Type B pancreatic cell (in vitro differentiated cells): Measurements from ENCODE around the gene AGXT. TPM values are rescaled to one million over a fixed set of nuclear protein-coding genes. Genes with fewer than 3 reads are reported as not detected.

Experiments
- DNase-seq: peaks from one replicate; pipeline ENCODE4 v3.0.0; 2021; ENCODE audit warnings: mixed read lengths; ENCODE audit not compliant: unreplicated experiment; ENCODE audit errors: extremely low spot score
- H3K27ac Mint-ChIP-seq: 2 replicates; pipeline ENCODE4 v1.8.0; 2021; ENCODE audit warnings: mild to moderate bottlenecking, mixed read lengths
- H3K27me3 Mint-ChIP-seq: 2 replicates; pipeline ENCODE4 v1.8.0; 2021; ENCODE audit warnings: mixed read lengths
- H3K36me3 Mint-ChIP-seq: 2 replicates; pipeline ENCODE4 v1.8.0; 2021; ENCODE audit warnings: mixed read lengths
- H3K4me1 Mint-ChIP-seq: one replicate; pipeline ENCODE4 v1.8.0; 2021; ENCODE audit warnings: mixed read lengths; ENCODE audit not compliant: unreplicated experiment
- H3K4me3 Mint-ChIP-seq: 2 replicates; pipeline ENCODE4 v1.8.0; 2021; ENCODE audit warnings: mild to moderate bottlenecking, mixed read lengths
- H3K9me3 Mint-ChIP-seq: 2 replicates; pipeline ENCODE4 v1.8.0; 2021; ENCODE audit warnings: mixed read lengths
- CTCF ChIP-seq: fragments of 200-600 bp; sonication (generic); conservative IDR thresholded peaks from 2 replicates; pipeline ENCODE4 v1.5.0; 2021; ENCODE audit warnings: antibody characterized with exemption, mild to moderate bottlenecking
- total RNA-seq: library from RNA; stranded (reverse); gene quantifications from 2 replicates; pipeline ENCODE4 v1.2.1, GENCODE V29; 2021; ENCODE audit warnings: low replicate concordance

The AGXT gene
- total RNA-seq, 1 donor from 2014 or later, result 0.51 TPM

DNA sequence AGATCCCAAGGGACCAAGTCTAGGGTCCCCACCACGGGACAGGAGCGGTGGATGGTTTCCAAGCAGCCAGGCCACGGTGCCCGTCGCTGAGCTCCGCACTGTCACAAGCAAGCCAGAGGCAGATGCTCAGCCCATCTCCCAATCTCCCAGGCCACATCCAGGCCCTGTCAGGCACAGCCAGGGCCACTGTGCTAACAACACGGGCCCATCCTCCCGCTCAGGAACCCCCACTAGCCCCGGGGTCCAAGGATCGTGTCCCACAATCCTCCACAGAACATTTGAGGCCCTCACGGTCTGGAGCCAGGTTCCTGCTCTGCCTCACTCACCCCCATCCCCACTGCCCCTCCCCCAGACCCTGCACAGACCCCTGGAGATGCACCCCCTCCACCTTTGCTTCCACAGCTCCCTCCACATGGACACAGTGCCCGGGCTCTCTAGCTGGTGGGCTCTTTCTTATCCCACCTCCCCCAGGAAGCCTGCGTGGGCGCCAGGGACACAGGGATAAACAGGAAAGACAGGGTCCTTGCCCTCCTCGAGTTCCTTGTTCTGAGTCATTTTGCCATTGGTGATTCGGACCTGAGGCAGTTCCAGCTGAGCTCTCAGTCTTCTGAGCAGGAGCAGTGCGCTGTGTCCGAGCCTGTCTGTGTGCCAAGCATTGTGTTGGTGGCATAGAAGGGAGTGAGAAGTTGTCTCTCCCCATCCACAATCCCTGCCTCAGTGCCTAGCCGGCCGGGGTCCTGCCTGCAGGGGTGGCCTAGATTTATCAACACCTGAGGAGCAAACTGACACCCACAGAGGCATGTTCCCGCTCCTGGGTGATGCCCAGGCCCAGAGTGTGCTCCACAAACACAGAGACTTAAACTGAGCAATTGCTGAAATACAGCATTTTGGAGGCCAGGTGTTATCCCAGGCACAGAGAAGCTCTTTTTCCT, 44.5 kb downstream of the AGXT start:
- DNase-seq, result no peak
- Mint-ChIP-seq H3K36me3 (no peaks in the 10 kb centered on the region), H3K27ac (no peak overlapping the region), H3K4me3 (no peak overlapping the region), H3K9me3 (no peaks in the 10 kb centered on the region), H3K4me1 (peaks cover 21% of the 10 kb centered on the region), H3K27me3 (peaks cover 3% of the 10 kb centered on the region)
- no peak for TF ChIP-seq CTCF

GRCh38 chr2:240913810-240914644, 45.4 kb downstream of the AGXT start:
- DNase-seq, result peak; percentile 88
- Mint-ChIP-seq H3K4me3 (no peak overlapping the region), H3K27ac (no peak overlapping the region), H3K36me3 (no peaks in the 10 kb centered on the region), H3K4me1 (peaks cover 21% of the 10 kb centered on the region), H3K27me3 (peaks cover 3% of the 10 kb centered on the region), H3K9me3 (no peaks in the 10 kb centered on the region)
- peak; percentile 97 for TF ChIP-seq CTCF

- Mint-ChIP-seq H3K36me3 (no peaks in the 10 kb centered on the region), H3K27me3 (peaks cover 3% of the 10 kb centered on the region)
- peak; percentile 45 for TF ChIP-seq CTCF
Observed at GRCh38 chr2:240914645-240915525, 46.3 kb downstream of the AGXT start.

GRCh38 chr2:240915526-240916341, 47.1 kb downstream of the AGXT start:
- Mint-ChIP-seq H3K27ac (no peak overlapping the region), H3K4me1 (peaks cover 16% of the 10 kb centered on the region), H3K9me3 (no peaks in the 10 kb centered on the region), H3K4me3 (no peak overlapping the region), H3K27me3 (peaks cover 3% of the 10 kb centered on the region), H3K36me3 (no peaks in the 10 kb centered on the region)
- no peak for DNase-seq
- no peak for TF ChIP-seq CTCF

More at GRCh38 chr2:240914645-240915525, 46.3 kb downstream of the AGXT start:
- Mint-ChIP-seq H3K27ac (no peak overlapping the region), H3K4me1 (peaks cover 16% of the 10 kb centered on the region), H3K4me3 (no peak overlapping the region), H3K9me3 (no peaks in the 10 kb centered on the region)
- no peak for DNase-seq
